ENCODE measurements around the gene AKT3. TPM values are rescaled to one million over a fixed set of nuclear protein-coding genes. Genes with fewer than 3 reads are reported as not detected.

Gene AKT3
- total and polyA plus RNA-seq, 2 experiments from 2014 or later = 3.5 to 13.0 TPM

DNA sequence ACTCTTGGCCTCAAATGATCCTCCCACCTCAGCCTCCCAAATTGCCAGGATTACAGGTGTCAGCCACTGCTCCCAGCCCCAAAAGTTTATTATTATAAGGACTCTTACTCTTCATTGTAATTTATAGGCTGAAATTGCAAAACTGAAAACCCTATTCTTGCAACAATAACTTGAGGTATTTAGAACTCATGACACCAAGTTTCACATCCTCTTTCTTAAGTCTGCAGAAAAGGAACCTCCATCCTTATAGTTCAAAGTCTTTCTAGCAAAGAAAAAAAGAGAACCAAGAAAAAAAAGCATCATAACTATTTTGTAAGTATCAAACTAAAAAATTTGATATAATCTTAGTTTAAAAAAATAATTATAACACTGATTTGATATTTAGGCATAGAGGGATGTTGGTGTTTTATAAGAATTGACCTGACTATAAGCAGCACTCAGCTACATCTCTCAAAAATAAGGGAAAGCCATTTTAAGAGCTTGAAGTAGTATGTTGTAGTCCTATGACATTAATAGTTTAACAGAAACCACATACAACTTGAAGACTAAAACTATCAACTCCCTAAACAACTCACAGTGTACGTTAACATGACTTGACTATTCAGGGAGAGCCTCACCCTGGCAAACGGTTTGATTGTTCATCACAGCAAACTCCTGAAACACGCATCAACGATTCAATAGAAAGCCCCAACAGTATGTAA, 122.4 kb downstream of the AKT3 start:
- Histone ChIP-seq H4K20me1 (ENCODE audit: insufficient read depth, poor library complexity, severe bottlenecking) (no peaks in the 10 kb centered on the region), H3K9me2 (replicated peaks; ENCODE audit: insufficient read depth) (no peaks in the 10 kb centered on the region), H3K4me2 (no peak overlapping the region), H3K27me3 (no peaks in the 10 kb centered on the region), H3K79me2 (no peaks in the 10 kb centered on the region), H3K36me3 (replicated peaks; ENCODE audit: insufficient read depth, low read depth) (no peaks in the 10 kb centered on the region), H2AFZ (no peak overlapping the region), H3K9me3 (ENCODE audit: low read depth) (no peaks in the 10 kb centered on the region), H3K4me3 (no peak overlapping the region), H3K4me1 (ENCODE audit: insufficient read depth) (no peaks in the 10 kb centered on the region), H3K27ac (no peak overlapping the region)
- no peak for DNase-seq (ENCODE audit: low spot score)
- WGBS (ENCODE audit: low lambda C conversion rate, missing lambda C conversion rate) = 90% methylated on average over 4 of the region's 4 CpGs
- no peak for TF ChIP-seq EZH2 (IDR thresholded peaks at IDR 0.05; ENCODE audit: borderline replicate concordance)
- TF ChIP-seq EZH2phosphoT487 (IDR thresholded peaks at IDR 0.05; ENCODE audit: low read depth, severe bottlenecking, unreplicated experiment) = no peak
- no peak for TF ChIP-seq CTCF (IDR thresholded peaks at IDR 0.05; ENCODE audit: poor library complexity)

GRCh38 chr1:243726806-243727502, 123.1 kb downstream of the AKT3 start:
- H4K20me1 ChIP-seq (ENCODE audit: insufficient read depth, poor library complexity, severe bottlenecking) = no peaks in the 10 kb centered on the region
- H3K27ac ChIP-seq = no peak overlapping the region
- no peak overlapping the region for H3K4me2 ChIP-seq
- DNase-seq (ENCODE audit: low spot score) = no peak
- H3K27me3 ChIP-seq = no peaks in the 10 kb centered on the region
- no peaks in the 10 kb centered on the region for H3K4me1 ChIP-seq (ENCODE audit: insufficient read depth)
- no peaks in the 10 kb centered on the region for H3K9me2 ChIP-seq (replicated peaks; ENCODE audit: insufficient read depth)
- H3K79me2 ChIP-seq = no peaks in the 10 kb centered on the region
- no peak for TF ChIP-seq EZH2phosphoT487 (IDR thresholded peaks at IDR 0.05; ENCODE audit: low read depth, severe bottlenecking, unreplicated experiment)
- TF ChIP-seq EZH2 (IDR thresholded peaks at IDR 0.05; ENCODE audit: borderline replicate concordance) = no peak
- no peak for TF ChIP-seq CTCF (IDR thresholded peaks at IDR 0.05; ENCODE audit: poor library complexity)
- 98% methylated on average over 2 of the region's 2 CpGs for WGBS (ENCODE audit: low lambda C conversion rate, missing lambda C conversion rate)
- no peak overlapping the region for H2AFZ ChIP-seq
- no peaks in the 10 kb centered on the region for H3K36me3 ChIP-seq (replicated peaks; ENCODE audit: insufficient read depth, low read depth)
- H3K9me3 ChIP-seq (ENCODE audit: low read depth) = no peaks in the 10 kb centered on the region
- no peak overlapping the region for H3K4me3 ChIP-seq

GRCh38 chr1:243725846-243726245, 124.2 kb downstream of the AKT3 start:
- H3K36me3 ChIP-seq (replicated peaks; ENCODE audit: insufficient read depth, low read depth) = no peaks in the 10 kb centered on the region
- no peak overlapping the region for H2AFZ ChIP-seq
- no peak overlapping the region for H3K27ac ChIP-seq
- no peak overlapping the region for H3K4me3 ChIP-seq
- no peaks in the 10 kb centered on the region for H3K79me2 ChIP-seq
- H3K27me3 ChIP-seq = no peaks in the 10 kb centered on the region
- no peaks in the 10 kb centered on the region for H3K9me3 ChIP-seq (ENCODE audit: low read depth)
- DNase-seq (ENCODE audit: low spot score) = no peak
- no peaks in the 10 kb centered on the region for H3K4me1 ChIP-seq (ENCODE audit: insufficient read depth)
- H3K4me2 ChIP-seq = no peak overlapping the region
- no peak for TF ChIP-seq EZH2 (IDR thresholded peaks at IDR 0.05; ENCODE audit: borderline replicate concordance)
- no peak for TF ChIP-seq CTCF (IDR thresholded peaks at IDR 0.05; ENCODE audit: poor library complexity)
- TF ChIP-seq EZH2phosphoT487 (IDR thresholded peaks at IDR 0.05; ENCODE audit: low read depth, severe bottlenecking, unreplicated experiment) = no peak
- no peaks in the 10 kb centered on the region for H4K20me1 ChIP-seq (ENCODE audit: insufficient read depth, poor library complexity, severe bottlenecking)
- H3K9me2 ChIP-seq (replicated peaks; ENCODE audit: insufficient read depth) = no peaks in the 10 kb centered on the region
- WGBS (ENCODE audit: low lambda C conversion rate, missing lambda C conversion rate) = 80% methylated on average over 3 of the region's 3 CpGs
